ENCODE data around the gene NTM. TPM values are rescaled to one million over a fixed set of nuclear protein-coding genes. Genes with fewer than 3 reads are reported as not detected.

NTM gene
- total and polyA plus RNA-seq, 9 donors = 0.16 to 8.5 (median 0.55) TPM; not detected in 3

- DNase-seq = no peak
- Histone ChIP-seq H3K9me3 (no peaks in the 10 kb centered on the region), H3K4me1 (ENCODE audit: insufficient read depth) (no peaks in the 10 kb centered on the region), H3K4me3 (no peak overlapping the region), H3K27ac (no peak overlapping the region), H3K27me3 (no peaks in the 10 kb centered on the region), H3K36me3 (no peaks in the 10 kb centered on the region)
- WGBS, 3 donors = 5 to 16% (median 9%) methylated on average over 2 of the region's 2 CpGs
- intact Hi-C loops (cut with DNase I) = no loop called here
- TF ChIP-seq POLR2A (IDR thresholded peaks at IDR 0.05) (no peak), EP300 (IDR thresholded peaks at IDR 0.05) (no peak)
- TF ChIP-seq, protein P1, sequence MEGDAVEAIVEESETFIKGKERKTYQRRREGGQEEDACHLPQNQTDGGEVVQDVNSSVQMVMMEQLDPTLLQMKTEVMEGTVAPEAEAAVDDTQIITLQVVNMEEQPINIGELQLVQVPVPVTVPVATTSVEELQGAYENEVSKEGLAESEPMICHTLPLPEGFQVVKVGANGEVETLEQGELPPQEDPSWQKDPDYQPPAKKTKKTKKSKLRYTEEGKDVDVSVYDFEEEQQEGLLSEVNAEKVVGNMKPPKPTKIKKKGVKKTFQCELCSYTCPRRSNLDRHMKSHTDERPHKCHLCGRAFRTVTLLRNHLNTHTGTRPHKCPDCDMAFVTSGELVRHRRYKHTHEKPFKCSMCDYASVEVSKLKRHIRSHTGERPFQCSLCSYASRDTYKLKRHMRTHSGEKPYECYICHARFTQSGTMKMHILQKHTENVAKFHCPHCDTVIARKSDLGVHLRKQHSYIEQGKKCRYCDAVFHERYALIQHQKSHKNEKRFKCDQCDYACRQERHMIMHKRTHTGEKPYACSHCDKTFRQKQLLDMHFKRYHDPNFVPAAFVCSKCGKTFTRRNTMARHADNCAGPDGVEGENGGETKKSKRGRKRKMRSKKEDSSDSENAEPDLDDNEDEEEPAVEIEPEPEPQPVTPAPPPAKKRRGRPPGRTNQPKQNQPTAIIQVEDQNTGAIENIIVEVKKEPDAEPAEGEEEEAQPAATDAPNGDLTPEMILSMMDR (IDR thresholded peaks at IDR 0.05) = no peak
Measured at GRCh38 chr11:132111316-132111715, 740.9 kb downstream of the NTM start.

DNA sequence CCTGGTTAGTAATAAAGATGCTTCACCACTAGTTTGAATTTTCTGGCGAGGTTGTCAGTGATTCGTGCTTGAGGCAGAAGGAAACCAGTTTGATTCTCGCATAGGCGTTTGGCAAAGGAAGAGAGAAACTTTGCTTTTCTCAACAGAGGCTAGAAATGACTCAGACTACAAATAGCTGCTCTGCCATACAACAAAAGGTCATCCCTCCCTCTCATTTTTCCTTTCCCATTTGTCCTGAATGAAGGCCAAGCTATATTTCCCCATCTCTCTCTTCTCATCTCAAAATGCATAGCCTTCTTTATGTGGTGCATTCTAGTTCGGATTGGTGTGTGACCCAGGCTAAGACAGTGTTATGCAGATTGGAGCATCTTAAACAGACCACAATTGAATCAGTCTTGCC is 741.4 kb downstream of the NTM start:
- 5 to 14% (median 8%) methylated on average over 5 of the region's 5 CpGs for WGBS, 3 donors

DNA sequence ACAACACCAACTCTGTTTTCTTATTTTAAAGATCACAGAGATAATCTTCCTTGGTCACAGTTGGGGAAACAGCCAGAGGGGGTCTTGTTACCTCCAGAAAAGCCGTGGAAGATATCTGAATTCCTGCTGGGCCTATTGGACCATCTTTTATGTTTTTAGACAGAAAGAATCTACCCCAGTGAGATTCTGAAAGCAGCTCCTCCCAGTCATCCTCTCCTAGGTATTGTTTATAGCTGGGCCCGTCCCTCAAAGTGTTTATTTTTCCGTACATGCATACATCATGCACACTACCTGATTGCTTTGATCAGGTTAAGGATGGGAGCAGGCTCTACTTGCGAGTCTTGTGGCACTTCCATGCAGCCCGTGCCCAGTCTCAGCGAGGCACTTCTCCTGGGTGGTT is 742.4 kb downstream of the NTM start:
- Histone ChIP-seq H3K9me3 (no peaks in the 10 kb centered on the region), H3K27ac (no peak overlapping the region), H3K4me1 (ENCODE audit: insufficient read depth) (no peaks in the 10 kb centered on the region), H3K4me3 (no peak overlapping the region), H3K27me3 (no peaks in the 10 kb centered on the region), H3K36me3 (no peaks in the 10 kb centered on the region)
- intact Hi-C loops (cut with DNase I) = no loop called here
- TF ChIP-seq, protein P1 (IDR thresholded peaks at IDR 0.05) = no peak
- no peak for TF ChIP-seq POLR2A (IDR thresholded peaks at IDR 0.05)
- TF ChIP-seq EP300 (IDR thresholded peaks at IDR 0.05) = no peak
- WGBS, 3 donors = 79 to 80% (median 80%) methylated on average over 6 of the region's 6 CpGs
- no peak for DNase-seq

More for the DNA sequence above, 741.4 kb downstream of the NTM start:
- no peak overlapping the region for H3K4me3 ChIP-seq
- no peak overlapping the region for H3K27ac ChIP-seq
- intact Hi-C loops (cut with DNase I) = no loop called here
- DNase-seq = no peak
- no peaks in the 10 kb centered on the region for H3K4me1 ChIP-seq (ENCODE audit: insufficient read depth)
- no peaks in the 10 kb centered on the region for H3K27me3 ChIP-seq
- H3K36me3 ChIP-seq = no peaks in the 10 kb centered on the region
- no peaks in the 10 kb centered on the region for H3K9me3 ChIP-seq
- TF ChIP-seq POLR2A (IDR thresholded peaks at IDR 0.05) (no peak), EP300 (IDR thresholded peaks at IDR 0.05) (no peak)
- TF ChIP-seq, protein P1 (IDR thresholded peaks at IDR 0.05) = no peak

- WGBS, 3 donors = 37 to 54% (median 44%) methylated on average over 3 of the region's 3 CpGs
- no peak overlapping the region for H3K4me3 ChIP-seq
- H3K9me3 ChIP-seq = no peaks in the 10 kb centered on the region
- no peaks in the 10 kb centered on the region for H3K4me1 ChIP-seq (ENCODE audit: insufficient read depth)
- intact Hi-C loops (cut with DNase I) = no loop called here
- no peaks in the 10 kb centered on the region for H3K27me3 ChIP-seq
- H3K36me3 ChIP-seq = no peaks in the 10 kb centered on the region
- no peak overlapping the region for H3K27ac ChIP-seq
- no peak for DNase-seq
- TF ChIP-seq, protein P1 (IDR thresholded peaks at IDR 0.05) = no peak
- no peak for TF ChIP-seq EP300 (IDR thresholded peaks at IDR 0.05)
- no peak for TF ChIP-seq POLR2A (IDR thresholded peaks at IDR 0.05)
Measured at GRCh38 chr11:132114185-132114584, 743.8 kb downstream of the NTM start.
